Left colon (tissue), 2 donors: Measurements from ENCODE around the gene BCL2. TPM values are rescaled to one million over a fixed set of nuclear protein-coding genes. Genes with fewer than 3 reads are reported as not detected.

ENCODE experiments used
- ATAC-seq: fragments of 200-7000 bp; cut with Tn5 transposase; one replicate; pipeline ENCODE4 v1.9.1; 2020; ENCODE audit warnings: mild to moderate bottlenecking, moderate library complexity
- DNase-seq, 2 donors: peaks; one replicate each; pipeline ENCODE4 v3.0.0-alpha.2; 2020
- intact Hi-C, 2 donors: fragments of 100-400 bp; cut with DNase I in 1 of 2; cut with micrococcal nuclease in 1 of 2; formaldehyde crosslinking; loops; one replicate each; pipeline versions ENCODE4 v1.11.2 to v1.14.0; 2022; cut with DNase I, micrococcal nuclease
- total RNA-seq, 2 donors: library from RNA; stranded (reverse); fragmentation: NEBNext Ultra II Directional; extraction: Animal tissue kit (Norgen Biotek cat#: 25700); gene quantifications; one replicate each; pipeline ENCODE4 v1.2.1, GENCODE V29; 2021
- donor health status: DM: no; HTN: no; CAD: no.
- donor health status: DM: yes; HTN: yes; CAD: no.

BCL2 gene
- total RNA-seq, 2 donors from 2014 or later = 16.6 to 19.3 TPM

- intact Hi-C loops = no loop called here
- no peak for DNase-seq
- no peak for ATAC-seq
Measured at GRCh38 chr18:63315131-63315662, 4.4 kb downstream of the BCL2 start.

GRCh38 chr18:63314062-63314790 lies 5.3 kb downstream of the BCL2 start:
- intact Hi-C loops = no loop called here
- no peak for ATAC-seq
- DNase-seq = no peak

GRCh38 chr18:63313396-63313917 lies 6.1 kb downstream of the BCL2 start:
- ATAC-seq (no peak), DNase-seq (no peak)
- intact Hi-C loops = no loop called here

- DNase-seq (no peak), ATAC-seq (no peak)
- intact Hi-C loops = no loop called here
Measured at GRCh38 chr18:63312737-63313395, 6.7 kb downstream of the BCL2 start.

- intact Hi-C loops = no loop called here
- no peak for ATAC-seq
- no peak for DNase-seq
Measured at GRCh38 chr18:63312019-63312409, 7.6 kb downstream of the BCL2 start.

GRCh38 chr18:63311118-63312018 lies 8.2 kb downstream of the BCL2 start:
- intact Hi-C loops = no loop called here
- ATAC-seq (no peak), DNase-seq (no peak)

- ATAC-seq (no peak), DNase-seq (no peak)
- intact Hi-C loops = no loop called here
Measured at GRCh38 chr18:63309422-63309821, 10.1 kb downstream of the BCL2 start.

- intact Hi-C loops = no loop called here
- no peak for ATAC-seq
- no peak for DNase-seq
Measured at GRCh38 chr18:63307551-63308200, 11.9 kb downstream of the BCL2 start.

- intact Hi-C loops = no loop called here
- DNase-seq = no peak
- ATAC-seq = no peak
Measured at GRCh38 chr18:63306819-63307550, 12.6 kb downstream of the BCL2 start.

GRCh38 chr18:63306249-63306648 lies 13.3 kb downstream of the BCL2 start:
- intact Hi-C loops = no loop called here
- DNase-seq (no peak), ATAC-seq (no peak)

- ATAC-seq = no peak
- intact Hi-C loops = no loop called here
- DNase-seq = no peak
Measured at GRCh38 chr18:63303547-63303946, 16.0 kb downstream of the BCL2 start.

GRCh38 chr18:63302636-63303405 lies 16.7 kb downstream of the BCL2 start:
- no peak for ATAC-seq
- intact Hi-C loops = no loop called here
- DNase-seq = no peak

GRCh38 chr18:63302220-63302619 lies 17.3 kb downstream of the BCL2 start:
- intact Hi-C loops = no loop called here
- no peak for ATAC-seq

GRCh38 chr18:63301434-63301833 lies 18.1 kb downstream of the BCL2 start:
- intact Hi-C loops = no loop called here
- DNase-seq = no peak
- no peak for ATAC-seq

More at GRCh38 chr18:63302220-63302619, 17.3 kb downstream of the BCL2 start:
- no peak for DNase-seq

- intact Hi-C loops = no loop called here
- no peak for ATAC-seq
- no peak for DNase-seq
Measured at GRCh38 chr18:63299837-63300745, 19.5 kb downstream of the BCL2 start.
